Measurements from ENCODE around the gene AHNAK2.

- no peak for TF ChIP-seq CTCF (IDR thresholded peaks at IDR 0.05 in 2 of 3, conservative IDR thresholded peaks at IDR 0.05 in 1 of 3; ENCODE audit: borderline replicate concordance in 1 of 3, insufficient read depth in 1 of 3, low read depth in 2 of 3, low read length in 2 of 3)
- no peak for TF ChIP-seq ZNF274 (IDR thresholded peaks at IDR 0.05; ENCODE audit: low read depth, low read length)
- TF ChIP-seq JUND (IDR thresholded peaks at IDR 0.05), result no peak
- no peak for TF ChIP-seq ELF1 (IDR thresholded peaks at IDR 0.05; ENCODE audit: borderline replicate concordance, low read depth)
- TF ChIP-seq EZH2phosphoT487 (IDR thresholded peaks at IDR 0.05; ENCODE audit: borderline replicate concordance), result no peak
- TF ChIP-seq EZH2 (IDR thresholded peaks at IDR 0.05), result no peak
- TF ChIP-seq POLR2AphosphoS5 (IDR thresholded peaks at IDR 0.05; ENCODE audit: low read depth, low read length), result no peak
- no peak for TF ChIP-seq RAD21 (IDR thresholded peaks at IDR 0.05; ENCODE audit: low read depth)
- no peak for TF ChIP-seq TCF7L2 (IDR thresholded peaks at IDR 0.05; ENCODE audit: borderline replicate concordance, extremely low read depth, insufficient read depth, insufficient read length)
- TF ChIP-seq, protein P1, sequence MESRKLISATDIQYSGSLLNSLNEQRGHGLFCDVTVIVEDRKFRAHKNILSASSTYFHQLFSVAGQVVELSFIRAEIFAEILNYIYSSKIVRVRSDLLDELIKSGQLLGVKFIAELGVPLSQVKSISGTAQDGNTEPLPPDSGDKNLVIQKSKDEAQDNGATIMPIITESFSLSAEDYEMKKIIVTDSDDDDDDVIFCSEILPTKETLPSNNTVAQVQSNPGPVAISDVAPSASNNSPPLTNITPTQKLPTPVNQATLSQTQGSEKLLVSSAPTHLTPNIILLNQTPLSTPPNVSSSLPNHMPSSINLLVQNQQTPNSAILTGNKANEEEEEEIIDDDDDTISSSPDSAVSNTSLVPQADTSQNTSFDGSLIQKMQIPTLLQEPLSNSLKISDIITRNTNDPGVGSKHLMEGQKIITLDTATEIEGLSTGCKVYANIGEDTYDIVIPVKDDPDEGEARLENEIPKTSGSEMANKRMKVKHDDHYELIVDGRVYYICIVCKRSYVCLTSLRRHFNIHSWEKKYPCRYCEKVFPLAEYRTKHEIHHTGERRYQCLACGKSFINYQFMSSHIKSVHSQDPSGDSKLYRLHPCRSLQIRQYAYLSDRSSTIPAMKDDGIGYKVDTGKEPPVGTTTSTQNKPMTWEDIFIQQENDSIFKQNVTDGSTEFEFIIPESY (IDR thresholded peaks at IDR 0.05; ENCODE audit: extremely low read depth, insufficient replicate concordance, low read length), result no peak
- no peak for TF ChIP-seq POLR2A (IDR thresholded peaks at IDR 0.05; ENCODE audit: borderline replicate concordance, extremely low read depth, insufficient read depth, insufficient read length)
- TF ChIP-seq, protein P2, sequence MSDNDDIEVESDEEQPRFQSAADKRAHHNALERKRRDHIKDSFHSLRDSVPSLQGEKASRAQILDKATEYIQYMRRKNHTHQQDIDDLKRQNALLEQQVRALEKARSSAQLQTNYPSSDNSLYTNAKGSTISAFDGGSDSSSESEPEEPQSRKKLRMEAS (IDR thresholded peaks at IDR 0.05), result no peak
- TF ChIP-seq, protein P3, sequence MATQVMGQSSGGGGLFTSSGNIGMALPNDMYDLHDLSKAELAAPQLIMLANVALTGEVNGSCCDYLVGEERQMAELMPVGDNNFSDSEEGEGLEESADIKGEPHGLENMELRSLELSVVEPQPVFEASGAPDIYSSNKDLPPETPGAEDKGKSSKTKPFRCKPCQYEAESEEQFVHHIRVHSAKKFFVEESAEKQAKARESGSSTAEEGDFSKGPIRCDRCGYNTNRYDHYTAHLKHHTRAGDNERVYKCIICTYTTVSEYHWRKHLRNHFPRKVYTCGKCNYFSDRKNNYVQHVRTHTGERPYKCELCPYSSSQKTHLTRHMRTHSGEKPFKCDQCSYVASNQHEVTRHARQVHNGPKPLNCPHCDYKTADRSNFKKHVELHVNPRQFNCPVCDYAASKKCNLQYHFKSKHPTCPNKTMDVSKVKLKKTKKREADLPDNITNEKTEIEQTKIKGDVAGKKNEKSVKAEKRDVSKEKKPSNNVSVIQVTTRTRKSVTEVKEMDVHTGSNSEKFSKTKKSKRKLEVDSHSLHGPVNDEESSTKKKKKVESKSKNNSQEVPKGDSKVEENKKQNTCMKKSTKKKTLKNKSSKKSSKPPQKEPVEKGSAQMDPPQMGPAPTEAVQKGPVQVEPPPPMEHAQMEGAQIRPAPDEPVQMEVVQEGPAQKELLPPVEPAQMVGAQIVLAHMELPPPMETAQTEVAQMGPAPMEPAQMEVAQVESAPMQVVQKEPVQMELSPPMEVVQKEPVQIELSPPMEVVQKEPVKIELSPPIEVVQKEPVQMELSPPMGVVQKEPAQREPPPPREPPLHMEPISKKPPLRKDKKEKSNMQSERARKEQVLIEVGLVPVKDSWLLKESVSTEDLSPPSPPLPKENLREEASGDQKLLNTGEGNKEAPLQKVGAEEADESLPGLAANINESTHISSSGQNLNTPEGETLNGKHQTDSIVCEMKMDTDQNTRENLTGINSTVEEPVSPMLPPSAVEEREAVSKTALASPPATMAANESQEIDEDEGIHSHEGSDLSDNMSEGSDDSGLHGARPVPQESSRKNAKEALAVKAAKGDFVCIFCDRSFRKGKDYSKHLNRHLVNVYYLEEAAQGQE (IDR thresholded peaks at IDR 0.05; ENCODE audit: low read depth), result no peak
These were observed 5.1 kb upstream of the AHNAK2 start for GRCh38 chr14:104983231-104983721.

All from HCT116 (cell line).